Measurements from ENCODE around the gene ABCD4. TPM values are rescaled to one million over a fixed set of nuclear protein-coding genes. Genes with fewer than 3 reads are reported as not detected.

The ABCD4 gene
- total and polyA plus RNA-seq, 4 donors = 20.4 to 34.4 (median 29.1) TPM

GRCh38 chr14:74312161-74312560 lies 9.4 kb upstream of the ABCD4 start:
- Histone ChIP-seq H3K9me3 (ENCODE audit: control insufficient read depth in 4 of 4, low read length in 3 of 4) (no peaks in the 10 kb centered on the region), H3K36me3 (ENCODE audit: control insufficient read depth in 4 of 4, insufficient read depth in 3 of 4, low read depth in 1 of 4, low read length in 3 of 4) (no peaks in the 10 kb centered on the region), H3K9ac (ENCODE audit: low read depth in 1 of 2, low read length in 2 of 2) (no peak overlapping the region), H3K4me1 (ENCODE audit: control insufficient read depth in 4 of 4, insufficient read depth in 4 of 4, low read length in 3 of 4) (no peaks in the 10 kb centered on the region), H3K27me3 (ENCODE audit: control insufficient read depth in 4 of 4, insufficient read depth in 4 of 4, low read length in 3 of 4) (no peaks in the 10 kb centered on the region), H3K27ac (ENCODE audit: low read depth in 1 of 2, low read length in 2 of 2) (no peak overlapping the region), H3K4me3 (ENCODE audit: low read depth in 1 of 3, low read length in 3 of 3) (no peak overlapping the region)
- 96% methylated on average over 2 of the region's 2 CpGs for WGBS
- TF ChIP-seq NR2F2 (IDR thresholded peaks at IDR 0.05) (no peak), ZBTB33 (IDR thresholded peaks at IDR 0.05) (no peak), MAX (IDR thresholded peaks at IDR 0.05) (no peak), REST (IDR thresholded peaks at IDR 0.05) (no peak), TAF1 (conservative IDR thresholded peaks at IDR 0.05) (no peak), HNF4G (IDR thresholded peaks at IDR 0.05) (no peak), YY1 (IDR thresholded peaks at IDR 0.05) (no peak), FOXA1 (IDR thresholded peaks at IDR 0.05) (no peak), CTCF (IDR thresholded peaks at IDR 0.05; ENCODE audit: low read depth, low read length, missing input control) (no peak), GABPA (IDR thresholded peaks at IDR 0.05 in 1 of 2, conservative IDR thresholded peaks at IDR 0.05 in 1 of 2) (no peak), SP1 (IDR thresholded peaks at IDR 0.05) (no peak), RXRA (IDR thresholded peaks at IDR 0.05) (no peak), JUND (IDR thresholded peaks at IDR 0.05) (no peak), EGR1 (IDR thresholded peaks at IDR 0.05; ENCODE audit: low read depth in 2 of 2) (no peak), ATF3 (IDR thresholded peaks at IDR 0.05) (no peak), RAD21 (IDR thresholded peaks at IDR 0.05) (no peak), FOXA2 (IDR thresholded peaks at IDR 0.05) (no peak), HNF4A (conservative IDR thresholded peaks at IDR 0.05) (no peak)
- no peak for DNase-seq (ENCODE audit: low spot score)

Measured in liver (tissue), 9 donors.